Hematopoietic multipotent progenitor cell treated with erythropoietin and hydrocortisone succinate and interleukin-3 and kit ligand, for 17 days (in vitro differentiated cells): Measurements from ENCODE around the gene MYL4.
"Not testable (repeated sequence)": the region's sequence is repeated elsewhere in the genome, so short reads cannot be mapped to it uniquely, and the experiment has no call there.

Experiments used
- DNase-seq: peaks from one replicate; pipeline ENCODE4 v3.0.0-alpha.2; 2015; ENCODE audit warnings: low spot score

Gene MYL4

GRCh38 chr17:47243737-47244598 is 34.8 kb downstream of the MYL4 start:
- no peak for DNase-seq

- DNase-seq, result no peak
These were observed 35.5 kb downstream of the MYL4 start for GRCh38 chr17:47244697-47245096.

GRCh38 chr17:47246120-47246519 is 37.0 kb downstream of the MYL4 start:
- no peak for DNase-seq

GRCh38 chr17:47250855-47251254 is 41.7 kb downstream of the MYL4 start:
- no peak for DNase-seq

- DNase-seq, result no peak
These were observed 42.3 kb downstream of the MYL4 start for GRCh38 chr17:47251421-47251940.

- no peak for DNase-seq
These were observed 43.1 kb downstream of the MYL4 start for GRCh38 chr17:47252209-47252608.

GRCh38 chr17:47252766-47253512 is 43.8 kb downstream of the MYL4 start:
- no peak for DNase-seq

GRCh38 chr17:47253541-47254402 is 44.6 kb downstream of the MYL4 start, which contains the start of gene ITGB3:
Gene ITGB3 (plus strand): TSS chr17:47253827. CDS start chr17:47253862, 35 bp downstream.
- peak; percentile 36 for DNase-seq

GRCh38 chr17:47254403-47254943 is 45.3 kb downstream of the MYL4 start:
- DNase-seq, result no peak

GRCh38 chr17:47257651-47258339 is 48.6 kb downstream of the MYL4 start:
- no peak for DNase-seq

GRCh38 chr17:47262586-47262985 is 53.4 kb downstream of the MYL4 start:
- DNase-seq, result no peak

GRCh38 chr17:47264166-47264565 is 55.0 kb downstream of the MYL4 start:
- no peak for DNase-seq

- DNase-seq, result no peak
These were observed 56.9 kb downstream of the MYL4 start for GRCh38 chr17:47265983-47266541.

GRCh38 chr17:47266782-47267181 is 57.6 kb downstream of the MYL4 start:
- DNase-seq, result no peak

GRCh38 chr17:47267354-47267828 is 58.2 kb downstream of the MYL4 start:
- DNase-seq, result no peak

- not testable (repeated sequence) for DNase-seq
These were observed 59.8 kb downstream of the MYL4 start for GRCh38 chr17:47268964-47269363.

GRCh38 chr17:47269561-47270280 is 60.6 kb downstream of the MYL4 start:
- not testable (repeated sequence) for DNase-seq

GRCh38 chr17:47270946-47271705 is 62.0 kb downstream of the MYL4 start:
- DNase-seq, result no peak

- DNase-seq, result no peak
These were observed 63.3 kb downstream of the MYL4 start for GRCh38 chr17:47272491-47272890.
